Heart left ventricle (tissue), 13 donors: ENCODE results near the gene PSMB8.

Source experiments
- CTCF ChIP-seq, 12 donors: fragments of 200-600 bp; sonication (generic) in 4 of 12; IDR thresholded peaks; one replicate each; pipeline versions ENCODE4 v1.5.0 to v1.8.0; 2018 to 2022; ENCODE audit warnings: antibody characterized with exemption in 12 of 12, mild to moderate bottlenecking in 5 of 12
- POLR2A ChIP-seq, 2 donors: fragments of 450-650 bp; IDR thresholded peaks; one replicate each; pipeline ENCODE4 v1.6.1; 2017; ENCODE audit warnings: antibody characterized with exemption in 2 of 2, mild to moderate bottlenecking in 2 of 2, moderate library complexity in 2 of 2
- donor health status: ischemic (EF 13 %, LVEDD 7.1; RV severe dilation, severe dysfunction).
- donor health status: DM: no; HTN: yes; CAD: no.
- donor health status: DM: no; HTN: no; CAD: no.
- donor health status: ischemic (EF 25% LVEDD 6.9; RV normal size, moderate dysfunction).
- donor health status: ischemic (EF 25% LVEDD 5.7; RV mildly dilated, moderate dysfunction).
- donor health status: ischemic (EF 35%, LVEDD 5.7; RV mildly dilated, moderate dysfunction).
- donor health status: nonischemic (EF 11% LVEDD 7.7; RV severe dilation, severe dysfunction).
- donor health status: DM: yes; HTN: yes; CAD: no.
- donor health status: PGD.
- donor health status: ischemic (EF 29% LVEDD 5.4; RV normal size, mild dysfunction).
- donor health status: nonischemic (EF 23%, LVEDD 6.1; RV moderate dilation, normal function).

DNA sequence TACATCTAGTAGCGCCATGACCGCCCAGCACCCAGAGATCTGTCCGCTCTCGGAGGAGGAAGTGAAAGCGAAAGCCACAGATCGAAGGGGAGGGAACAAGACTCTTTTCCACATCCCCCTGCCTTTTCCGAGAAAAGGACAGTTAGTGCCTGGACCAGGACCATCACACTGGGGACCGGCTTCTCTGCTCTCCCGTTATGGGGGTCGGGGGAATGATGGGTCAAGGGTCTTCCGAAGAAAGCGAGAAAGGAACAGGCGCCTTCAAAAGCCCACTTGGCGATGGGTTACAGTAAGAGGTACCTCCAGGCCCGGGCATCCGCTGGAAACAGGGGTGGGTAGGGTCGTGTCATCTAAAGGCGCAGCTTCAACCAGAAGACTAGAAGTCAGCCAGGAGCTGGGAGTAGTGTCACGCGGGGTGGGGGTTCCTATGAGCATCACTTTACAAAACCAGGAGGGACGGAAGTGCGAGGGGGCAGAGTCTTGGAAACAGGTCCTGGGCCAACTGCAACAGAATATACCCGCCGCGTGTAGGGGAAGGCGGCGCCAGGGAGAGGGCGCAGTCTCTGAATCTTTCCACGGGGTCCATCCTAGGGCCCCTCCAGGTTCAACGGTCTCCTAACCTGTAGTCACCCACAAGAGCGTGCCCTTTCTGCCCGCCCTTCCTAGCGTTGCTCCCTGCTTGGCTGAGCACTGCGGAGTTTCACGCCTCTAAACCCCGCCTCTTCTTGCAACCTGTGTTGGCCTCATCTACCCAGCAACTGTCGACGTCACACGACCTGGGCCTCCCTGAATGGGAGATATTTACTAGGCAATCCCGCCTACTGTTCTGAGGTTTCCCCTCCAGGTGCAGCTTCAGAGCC, at the start of gene PSMB8:
- TF ChIP-seq CTCF (IDR thresholded peaks at IDR 0.05) (peak in 7 of 12 donors; percentile 17 to 57 (median 35)), POLR2A (IDR thresholded peaks at IDR 0.05) (peak in 1 of 2 donors; percentile 85)
